GM06990 (cell line): ENCODE results near the gene COQ8A.

Experiments used
- DNase-seq: peaks from one replicate; pipeline ENCODE4 v3.0.0-alpha.2; 2011; ENCODE audit not compliant: insufficient read length; ENCODE audit errors: extremely low read depth
- H3K27me3 ChIP-seq: replicated peaks from 2 replicates; pipeline ENCODE4 v1.6.0; 2011; ENCODE audit warnings: low read length; ENCODE audit not compliant: control insufficient read depth, insufficient read depth
- H3K36me3 ChIP-seq: 2 replicates; pipeline ENCODE4 v1.5.1; 2011; ENCODE audit warnings: low read length; ENCODE audit not compliant: control insufficient read depth, insufficient read depth
- H3K4me3 ChIP-seq: replicated peaks from 2 replicates; pipeline ENCODE4 v1.5.1; 2011; ENCODE audit warnings: low read depth, mild to moderate bottlenecking, control low read depth, low read length
- TF ChIP-seq, protein P1 (sequence below): IDR thresholded peaks from 2 replicates; pipeline ENCODE4 v1.5.1; 2011; ENCODE audit warnings: low read length, control low read depth, mild to moderate bottlenecking, inconsistent platforms; ENCODE audit not compliant: insufficient read depth, poor library complexity, severe bottlenecking

The COQ8A gene

DNA sequence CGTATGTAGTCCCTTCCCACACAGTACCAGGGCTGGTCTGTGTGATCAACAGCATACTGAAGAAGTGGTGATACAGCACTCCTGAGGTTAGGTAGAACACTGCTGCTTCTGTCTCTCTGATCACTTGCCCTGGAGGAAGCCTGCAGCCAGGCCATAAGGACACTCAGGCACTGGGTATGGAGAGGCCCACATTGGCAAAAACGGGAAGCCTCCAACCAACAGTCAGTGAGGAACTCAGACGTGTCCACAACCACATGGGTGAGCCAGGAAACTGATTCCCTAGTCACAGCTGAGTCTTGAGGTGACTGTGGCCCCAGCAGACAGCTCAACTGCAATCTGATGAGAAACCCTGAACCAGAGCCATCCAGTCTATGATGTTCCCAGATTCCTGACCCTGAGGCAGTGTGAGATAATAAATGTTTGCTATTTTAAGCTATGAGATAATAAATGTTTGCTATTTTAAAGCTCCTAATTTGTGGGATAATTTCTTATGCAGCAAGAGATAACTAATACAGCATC, 62.5 kb downstream of the COQ8A start:
- Histone ChIP-seq H3K36me3 (no peaks in the 10 kb centered on the region), H3K27me3 (no peaks in the 10 kb centered on the region), H3K4me3 (no peak overlapping the region)
- no peak for DNase-seq
- TF ChIP-seq, protein P1, sequence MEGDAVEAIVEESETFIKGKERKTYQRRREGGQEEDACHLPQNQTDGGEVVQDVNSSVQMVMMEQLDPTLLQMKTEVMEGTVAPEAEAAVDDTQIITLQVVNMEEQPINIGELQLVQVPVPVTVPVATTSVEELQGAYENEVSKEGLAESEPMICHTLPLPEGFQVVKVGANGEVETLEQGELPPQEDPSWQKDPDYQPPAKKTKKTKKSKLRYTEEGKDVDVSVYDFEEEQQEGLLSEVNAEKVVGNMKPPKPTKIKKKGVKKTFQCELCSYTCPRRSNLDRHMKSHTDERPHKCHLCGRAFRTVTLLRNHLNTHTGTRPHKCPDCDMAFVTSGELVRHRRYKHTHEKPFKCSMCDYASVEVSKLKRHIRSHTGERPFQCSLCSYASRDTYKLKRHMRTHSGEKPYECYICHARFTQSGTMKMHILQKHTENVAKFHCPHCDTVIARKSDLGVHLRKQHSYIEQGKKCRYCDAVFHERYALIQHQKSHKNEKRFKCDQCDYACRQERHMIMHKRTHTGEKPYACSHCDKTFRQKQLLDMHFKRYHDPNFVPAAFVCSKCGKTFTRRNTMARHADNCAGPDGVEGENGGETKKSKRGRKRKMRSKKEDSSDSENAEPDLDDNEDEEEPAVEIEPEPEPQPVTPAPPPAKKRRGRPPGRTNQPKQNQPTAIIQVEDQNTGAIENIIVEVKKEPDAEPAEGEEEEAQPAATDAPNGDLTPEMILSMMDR = no peak

DNA sequence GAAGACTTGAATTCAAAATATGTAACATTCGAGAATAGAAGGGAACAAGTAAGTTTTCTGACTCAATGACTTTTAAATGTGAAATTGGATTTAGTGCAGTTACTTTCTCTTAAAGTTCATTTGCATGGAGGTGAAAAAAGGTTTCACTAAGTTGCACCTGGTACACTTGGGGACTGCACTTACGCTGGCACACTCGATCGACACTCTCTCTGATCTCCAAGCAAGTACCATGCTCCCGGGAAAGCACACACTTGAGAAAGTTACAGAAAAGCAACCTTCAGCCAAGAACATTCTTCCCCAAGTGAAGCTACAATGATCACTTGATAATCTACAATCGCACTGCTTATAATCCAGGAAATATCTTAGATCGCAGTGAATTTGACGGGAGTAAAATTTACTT, 63.1 kb downstream of the COQ8A start:
- no peaks in the 10 kb centered on the region for H3K27me3 ChIP-seq
- TF ChIP-seq, protein P1 = no peak
- H3K36me3 ChIP-seq = no peaks in the 10 kb centered on the region
- H3K4me3 ChIP-seq = no peak overlapping the region
- no peak for DNase-seq

DNA sequence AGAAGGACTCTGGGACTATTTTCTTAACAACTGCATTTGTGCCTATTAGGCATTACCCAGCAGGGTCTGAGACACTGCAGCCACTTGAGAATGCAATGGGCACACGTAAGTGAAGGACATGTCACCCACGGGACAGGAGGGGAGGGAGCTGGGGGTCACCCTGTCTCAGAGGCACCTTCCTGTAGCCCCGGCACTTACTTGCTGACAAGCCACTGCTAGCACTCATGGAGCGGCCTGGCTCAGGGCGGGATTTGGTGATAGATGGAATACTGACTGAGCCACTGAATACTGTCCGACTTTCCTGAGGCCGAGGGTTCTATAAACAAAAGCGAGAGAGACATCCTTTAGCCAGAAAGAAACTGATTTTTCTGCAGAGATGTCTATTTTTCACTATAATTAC, 64.7 kb downstream of the COQ8A start:
- TF ChIP-seq, protein P1 = no peak
- no peaks in the 10 kb centered on the region for H3K27me3 ChIP-seq
- no peaks in the 10 kb centered on the region for H3K36me3 ChIP-seq
- no peak for DNase-seq
- H3K4me3 ChIP-seq = no peak overlapping the region

DNA sequence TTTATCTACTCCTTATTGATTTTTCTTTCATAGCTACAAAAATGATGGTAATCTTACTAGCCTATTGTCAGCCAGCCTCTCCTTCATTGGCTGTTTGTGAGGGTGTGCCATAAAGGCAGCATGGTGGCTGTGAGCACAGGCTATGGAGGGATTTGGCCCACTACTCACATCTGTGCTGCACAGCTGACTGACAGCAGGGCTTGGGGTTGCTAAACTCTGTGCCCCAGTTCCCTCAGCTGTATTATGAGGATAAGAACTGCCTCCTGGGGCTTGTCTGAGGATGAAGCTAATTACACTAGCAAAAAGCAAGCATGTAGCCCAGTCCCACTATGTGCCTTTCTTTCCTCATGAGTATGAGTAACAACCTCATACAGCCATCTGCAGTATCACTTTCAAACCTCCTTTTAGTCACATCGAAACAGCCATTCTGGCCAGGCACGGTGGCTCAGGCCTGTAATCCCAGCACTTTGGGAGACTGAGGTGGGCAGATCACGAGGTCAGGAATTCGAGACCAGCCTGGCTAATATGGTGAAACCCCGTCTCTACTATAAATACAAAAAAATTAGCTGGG, 66.2 kb downstream of the COQ8A start:
- Histone ChIP-seq H3K27me3 (no peaks in the 10 kb centered on the region), H3K4me3 (no peak overlapping the region), H3K36me3 (no peaks in the 10 kb centered on the region)
- TF ChIP-seq, protein P1 = no peak
- no peak for DNase-seq

DNA sequence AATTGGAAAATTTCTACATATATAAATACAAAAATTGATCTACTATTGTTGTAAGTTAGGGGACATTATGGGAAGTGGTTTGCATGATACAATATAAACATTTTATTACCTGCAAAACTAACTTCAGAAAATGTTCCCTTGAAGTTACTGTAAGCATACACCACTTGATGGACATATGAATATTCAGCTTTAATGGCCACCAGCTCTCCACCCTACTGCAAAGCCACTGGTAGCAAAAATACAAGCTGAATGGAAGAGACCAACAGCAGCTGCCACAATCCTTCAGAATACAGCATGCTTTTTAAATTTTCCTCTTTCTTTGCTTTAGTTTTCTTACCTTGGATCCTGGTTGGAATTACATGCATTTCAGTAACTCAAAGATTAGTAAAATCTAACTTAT, 69.8 kb downstream of the COQ8A start:
- TF ChIP-seq, protein P1 = no peak
- no peak for DNase-seq
- Histone ChIP-seq H3K36me3 (no peaks in the 10 kb centered on the region), H3K4me3 (no peak overlapping the region), H3K27me3 (no peaks in the 10 kb centered on the region)

DNA sequence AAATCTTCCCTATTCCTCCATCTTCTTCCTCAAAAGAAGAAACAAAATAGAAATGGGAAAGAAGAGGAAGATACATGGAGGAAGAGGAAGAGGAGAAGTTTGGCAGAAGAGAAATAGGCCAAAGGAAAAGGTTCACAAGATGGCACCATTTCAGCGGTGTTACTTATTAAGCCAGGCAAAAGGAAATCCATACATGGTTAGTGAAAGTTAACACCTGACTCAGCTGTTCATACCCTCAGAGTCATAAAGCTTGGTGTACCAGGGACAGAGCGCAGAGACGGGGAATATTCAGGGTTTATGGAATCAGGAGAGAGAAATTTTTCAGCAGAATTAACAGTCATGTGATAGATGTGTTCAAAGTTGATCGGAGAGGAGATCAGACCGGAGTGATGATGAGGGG, 70.6 kb downstream of the COQ8A start:
- no peaks in the 10 kb centered on the region for H3K36me3 ChIP-seq
- TF ChIP-seq, protein P1 = no peak
- no peak for DNase-seq
- H3K27me3 ChIP-seq = no peaks in the 10 kb centered on the region
- H3K4me3 ChIP-seq = no peak overlapping the region
